Retina (tissue), 1 donor: ENCODE results near the gene RBMS3.
A peak's percentile ranks its signal among the peaks of the same experiment; 100 is the strongest.

ENCODE experiments used
- DNase-seq: peaks from one replicate; pipeline ENCODE4 v3.0.0-alpha.2; 2016

RBMS3 gene

GRCh38 chr3:29279286-29279685 lies 1.6 kb upstream of the RBMS3 start:
- no peak for DNase-seq

GRCh38 chr3:29279806-29280205 lies 1.1 kb upstream of the RBMS3 start:
- DNase-seq: no peak

- DNase-seq: no peak
Measured at GRCh38 chr3:29281094-29281343, 148 bp downstream of the RBMS3 start.

GRCh38 chr3:29281344-29282241 lies 722 bp downstream of the RBMS3 start:
- DNase-seq: peak; percentile 70

DNA sequence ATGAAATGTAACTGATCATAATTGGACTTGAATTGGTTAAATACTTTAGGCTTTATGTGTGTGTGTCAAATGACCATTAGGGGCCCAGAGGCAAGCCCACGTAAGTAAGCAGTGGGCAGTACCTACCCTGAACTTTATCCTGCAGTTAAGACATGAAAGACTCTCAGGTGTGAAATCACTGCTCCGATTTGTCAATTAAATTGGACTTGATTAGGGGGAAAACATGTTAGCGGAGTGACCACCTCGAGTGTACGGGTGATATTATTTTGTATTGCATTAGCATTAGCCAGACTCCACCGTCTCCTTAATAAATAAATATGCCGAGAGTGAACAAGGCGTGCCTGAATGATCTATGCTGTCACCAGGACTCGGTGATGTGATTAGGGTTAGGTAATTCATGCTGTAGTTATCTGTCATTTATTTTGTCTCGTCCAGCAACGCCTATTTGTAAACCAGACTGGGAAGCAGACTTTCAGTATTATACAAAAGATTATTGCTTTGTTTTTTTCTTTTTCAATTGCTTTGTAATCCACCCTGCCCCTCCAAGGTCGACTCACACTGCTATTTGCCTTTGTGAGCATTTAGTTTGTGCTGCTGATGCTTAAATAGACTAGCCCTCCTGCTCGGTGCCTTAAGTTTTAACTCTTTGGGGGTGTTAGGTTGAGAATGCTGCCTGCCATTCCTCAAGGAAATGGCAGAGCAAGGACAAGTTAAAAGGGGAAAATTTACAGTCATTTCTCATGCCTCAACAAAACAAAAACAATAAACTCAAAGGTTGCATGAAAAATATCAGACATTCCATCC lies 1.8 kb downstream of the RBMS3 start:
- peak; percentile 32 for DNase-seq

- DNase-seq: no peak
Measured at GRCh38 chr3:29283231-29284119, 2.6 kb downstream of the RBMS3 start.

GRCh38 chr3:29284497-29284896 lies 3.6 kb downstream of the RBMS3 start:
- no peak for DNase-seq

DNA sequence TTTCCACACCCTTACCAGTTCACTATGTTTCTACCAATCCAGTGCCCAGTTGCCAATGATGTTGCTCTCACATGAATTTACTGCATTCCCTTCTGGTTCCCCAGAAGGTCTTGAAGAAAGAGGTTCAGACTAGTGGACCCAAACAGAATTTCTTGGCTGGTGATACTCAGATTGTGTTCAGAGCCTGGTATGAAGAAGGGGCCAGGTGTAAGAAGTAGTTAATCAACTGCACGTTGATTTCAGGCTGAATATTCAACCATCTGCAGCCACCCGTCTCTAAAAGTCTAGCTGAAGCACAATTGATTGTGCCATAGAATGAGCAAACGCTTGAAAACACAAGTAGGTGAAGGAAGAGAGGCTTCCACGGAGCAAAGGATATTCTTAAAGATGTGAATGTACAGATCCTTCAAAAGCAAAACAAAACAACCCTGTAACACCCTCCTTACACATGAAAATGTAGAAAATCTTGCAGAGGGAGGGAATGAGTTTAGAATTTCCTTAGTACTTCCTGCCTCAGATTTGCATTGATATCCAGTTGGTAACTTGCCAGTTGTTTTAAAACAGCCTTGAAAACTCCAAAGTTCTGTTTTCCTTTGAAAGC lies 4.7 kb downstream of the RBMS3 start:
- no peak for DNase-seq

DNA sequence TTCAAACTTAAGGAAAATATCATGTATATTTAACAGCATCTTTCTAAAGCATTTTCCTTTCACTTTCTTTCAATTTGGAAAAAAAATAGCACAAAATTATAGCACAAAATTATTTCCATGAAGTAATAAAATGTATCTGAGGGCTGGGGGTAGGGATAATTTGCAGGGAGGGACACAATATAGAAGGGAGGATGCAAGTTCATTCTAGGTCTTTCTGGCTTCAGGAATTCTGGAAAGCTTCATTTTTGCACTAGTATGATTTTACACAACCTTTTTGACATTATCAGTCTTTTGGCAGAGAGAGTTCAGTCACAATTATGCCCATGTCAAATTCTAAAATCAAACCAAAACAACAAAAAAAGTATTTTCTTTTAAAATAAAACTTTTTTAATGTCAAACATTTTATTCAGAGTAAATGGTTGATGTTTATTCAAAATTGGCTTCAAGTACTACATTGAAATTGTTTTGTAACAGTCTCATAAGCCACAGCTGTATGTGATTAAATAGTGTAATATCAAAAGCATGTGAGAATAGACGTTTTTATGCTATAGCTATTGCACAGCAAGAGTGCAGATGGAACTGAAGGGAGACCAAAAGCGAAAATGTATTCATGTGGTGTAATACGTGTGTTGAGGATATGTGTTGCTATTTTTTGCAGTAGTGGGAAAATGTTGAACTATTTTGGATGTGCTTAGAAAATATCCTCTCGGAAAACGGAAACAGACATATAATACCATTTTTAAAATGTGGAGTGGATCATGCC lies 5.8 kb downstream of the RBMS3 start:
- no peak for DNase-seq

DNA sequence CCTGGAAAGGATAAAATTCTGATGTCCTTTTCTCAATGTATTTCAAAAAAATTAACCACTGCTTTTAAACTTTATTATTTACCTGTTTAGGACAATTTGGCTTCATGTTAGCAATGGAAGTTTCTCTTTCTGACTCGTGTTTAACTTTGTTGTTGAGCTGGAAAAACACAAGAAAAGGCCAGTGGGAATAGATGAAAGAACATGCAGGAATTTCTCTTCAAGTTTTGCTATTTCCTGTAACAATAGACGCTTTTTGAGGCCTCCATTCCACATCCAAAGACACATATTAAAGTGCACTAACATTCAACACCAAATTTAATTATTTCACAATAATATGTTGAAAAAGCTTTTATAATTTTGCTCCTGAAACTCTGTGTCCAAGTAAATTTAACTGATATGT lies 9.7 kb downstream of the RBMS3 start:
- DNase-seq: no peak

DNA sequence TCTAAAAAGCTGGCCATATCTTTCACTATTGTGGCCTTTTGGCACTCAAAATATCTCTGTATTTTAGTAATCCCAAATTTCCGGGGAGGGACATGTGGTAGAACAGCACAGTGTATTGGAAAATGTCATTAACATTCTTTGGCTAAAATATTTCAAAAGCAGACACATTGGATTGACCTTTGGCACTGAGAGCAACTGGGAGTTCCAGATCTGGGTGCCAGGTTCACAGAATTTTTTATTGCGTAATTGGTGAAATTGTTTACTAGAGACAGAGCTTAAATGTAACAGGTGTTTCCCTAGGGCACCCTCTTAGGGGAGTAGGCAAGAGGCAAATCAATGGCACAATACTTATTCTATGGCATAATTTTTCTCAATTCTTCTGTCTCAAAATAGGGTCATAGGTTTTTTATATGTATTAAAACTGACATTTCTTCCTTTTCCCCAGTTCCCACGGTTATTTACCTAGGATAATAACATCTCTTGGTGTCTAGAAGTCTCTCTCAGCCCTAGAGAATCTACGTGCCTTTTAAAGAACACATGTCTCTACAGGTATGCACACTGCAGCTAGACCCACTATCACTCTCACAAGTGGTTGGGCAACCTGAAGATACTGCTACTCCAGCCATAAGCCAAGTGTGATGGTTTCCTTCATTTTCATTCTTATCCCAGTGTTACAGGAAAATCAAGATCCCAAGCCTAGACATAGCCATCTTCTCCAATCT lies 10.6 kb downstream of the RBMS3 start:
- no peak for DNase-seq

- DNase-seq: no peak
Measured at GRCh38 chr3:29291982-29292363, 11.1 kb downstream of the RBMS3 start.

DNA sequence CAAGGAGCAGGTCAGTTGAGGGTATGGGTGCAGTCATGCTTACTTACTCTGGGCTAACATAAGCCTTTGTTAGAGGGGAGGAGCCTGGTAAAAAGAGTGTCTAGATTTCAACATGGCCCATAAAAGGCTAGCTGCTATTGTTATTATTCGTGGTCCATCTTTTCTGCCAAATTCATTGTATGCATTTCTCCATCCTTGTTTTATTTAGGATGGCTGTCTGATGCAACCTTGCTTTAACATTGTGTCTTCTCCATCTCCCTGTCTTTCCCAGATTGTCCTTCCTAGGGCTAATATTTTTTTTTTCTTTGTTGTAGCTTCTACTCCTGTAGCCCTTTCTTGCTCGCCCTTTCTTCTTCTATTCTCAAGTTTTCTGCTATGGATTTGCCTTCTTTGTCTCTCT lies 12.6 kb downstream of the RBMS3 start:
- no peak for DNase-seq

- no peak for DNase-seq
Measured at GRCh38 chr3:29297998-29298397, 17.1 kb downstream of the RBMS3 start.

DNA sequence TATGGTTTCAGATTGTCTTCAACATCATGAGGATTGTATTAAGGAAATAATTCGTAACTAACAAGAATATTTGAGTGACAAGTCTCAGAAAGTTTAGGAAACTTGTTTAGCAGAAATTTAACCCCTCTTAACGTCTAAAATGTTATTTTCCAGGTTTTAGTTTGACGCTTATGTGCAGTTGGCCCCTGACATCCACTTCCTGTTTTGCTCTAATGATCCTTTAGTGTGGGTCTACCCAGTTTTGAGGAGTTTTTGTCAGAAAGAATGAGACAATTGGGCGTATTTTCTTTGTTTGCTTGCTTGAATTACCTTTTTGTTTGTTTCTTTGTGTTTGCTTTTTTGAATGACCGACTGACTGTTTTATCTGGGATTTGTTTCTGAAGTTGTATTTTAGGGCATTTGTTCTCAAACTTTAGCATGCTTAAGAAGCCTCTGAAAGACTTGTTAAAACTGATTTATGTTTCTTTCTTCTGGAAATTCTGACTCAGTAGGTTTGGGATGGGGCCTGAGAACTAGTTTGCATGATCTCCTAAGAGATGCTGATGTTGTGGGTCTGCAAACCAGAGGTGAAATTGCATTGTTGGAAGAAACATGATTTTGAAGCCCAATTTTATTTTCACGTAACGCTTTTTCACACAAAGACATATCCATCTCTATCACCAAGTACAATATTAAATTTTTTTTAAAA lies 20.6 kb downstream of the RBMS3 start:
- no peak for DNase-seq

GRCh38 chr3:29302619-29303018 lies 21.7 kb downstream of the RBMS3 start:
- DNase-seq: no peak

DNA sequence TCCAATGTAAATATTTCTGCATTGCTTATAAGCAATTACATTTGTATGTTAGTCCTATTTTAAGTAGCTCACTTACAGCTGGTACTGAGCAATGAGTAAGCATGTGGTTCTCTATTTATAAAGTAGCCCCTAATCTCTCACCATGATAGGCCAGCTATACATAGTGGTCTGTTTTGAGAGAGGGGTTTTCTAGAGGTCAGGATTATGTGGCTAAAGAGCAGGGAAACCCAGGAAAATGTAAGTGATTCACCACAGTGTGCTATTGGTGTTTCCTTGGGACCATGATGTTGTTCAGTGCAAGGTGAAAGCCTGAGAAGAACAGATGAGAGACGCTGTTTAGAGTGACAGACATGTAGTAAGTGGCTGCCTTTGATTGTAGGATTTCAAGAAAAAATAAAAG lies 26.4 kb downstream of the RBMS3 start:
- no peak for DNase-seq

DNA sequence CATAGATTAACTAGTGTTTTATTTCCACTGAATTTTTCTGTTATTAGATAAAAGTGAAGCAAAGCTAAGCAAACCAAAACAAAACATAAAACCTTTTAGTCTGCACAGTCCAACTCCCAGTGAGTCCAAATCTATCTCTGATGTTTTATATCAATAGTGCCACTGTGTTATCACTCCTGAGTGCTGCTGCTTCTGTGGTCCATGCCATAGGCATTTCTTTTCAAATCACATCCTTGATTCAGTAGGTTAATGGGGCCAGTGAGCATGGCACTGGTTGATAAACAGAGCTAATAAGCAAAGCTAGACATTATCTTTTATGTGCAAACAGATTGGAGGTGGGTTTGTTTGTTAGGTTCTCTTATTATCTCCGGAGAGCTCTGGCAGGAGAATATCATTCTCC lies 30.0 kb downstream of the RBMS3 start:
- no peak for DNase-seq

GRCh38 chr3:29311795-29312194 lies 30.9 kb downstream of the RBMS3 start:
- no peak for DNase-seq

GRCh38 chr3:29312395-29312794 lies 31.5 kb downstream of the RBMS3 start:
- no peak for DNase-seq

GRCh38 chr3:29312960-29313452 lies 32.1 kb downstream of the RBMS3 start:
- no peak for DNase-seq
